ENCODE results near the gene TET1.
"Not testable (repeated sequence)": the region's sequence is repeated elsewhere in the genome, so short reads cannot be mapped to it uniquely, and the experiment has no call there.

The TET1 gene

GRCh38 chr10:68611227-68611626 is 51.1 kb downstream of the TET1 start:
- no peak for TF ChIP-seq CTCF (IDR thresholded peaks at IDR 0.05; ENCODE audit: low read depth, low read length, missing control alignments)
- H3K4me3 ChIP-seq (replicated peaks; ENCODE audit: low read depth, low read length): no peak overlapping the region

GRCh38 chr10:68613974-68614373 is 53.8 kb downstream of the TET1 start:
- not testable (repeated sequence) for H3K4me3 ChIP-seq (replicated peaks; ENCODE audit: low read depth, low read length); DNase-seq (ENCODE audit: extremely low read depth, low read depth)

More at GRCh38 chr10:68611227-68611626, 51.1 kb downstream of the TET1 start:
- no peak for DNase-seq (ENCODE audit: extremely low read depth, low read depth)

- not testable (repeated sequence) for DNase-seq (ENCODE audit: extremely low read depth, low read depth); H3K4me3 ChIP-seq (replicated peaks; ENCODE audit: low read depth, low read length)
Observed at GRCh38 chr10:68617691-68618090, 57.6 kb downstream of the TET1 start.

- DNase-seq (ENCODE audit: extremely low read depth, low read depth): no peak
- no peak for TF ChIP-seq CTCF (IDR thresholded peaks at IDR 0.05; ENCODE audit: low read depth, low read length, missing control alignments)
- no peak overlapping the region for H3K4me3 ChIP-seq (replicated peaks; ENCODE audit: low read depth, low read length)
Observed at GRCh38 chr10:68618234-68618633, 58.1 kb downstream of the TET1 start.

- no peak for TF ChIP-seq CTCF (IDR thresholded peaks at IDR 0.05; ENCODE audit: low read depth, low read length, missing control alignments)
Observed at GRCh38 chr10:68619595-68619994, 59.5 kb downstream of the TET1 start.

GRCh38 chr10:68625316-68625921 is 65.3 kb downstream of the TET1 start:
- H3K4me3 ChIP-seq (replicated peaks; ENCODE audit: low read depth, low read length): no peak overlapping the region
- no peak for DNase-seq (ENCODE audit: extremely low read depth, low read depth)
- no peak for TF ChIP-seq CTCF (IDR thresholded peaks at IDR 0.05; ENCODE audit: low read depth, low read length, missing control alignments)

More at GRCh38 chr10:68619595-68619994, 59.5 kb downstream of the TET1 start:
- H3K4me3 ChIP-seq (replicated peaks; ENCODE audit: low read depth, low read length): no peak overlapping the region
- DNase-seq (ENCODE audit: extremely low read depth, low read depth): no peak

- H3K4me3 ChIP-seq (replicated peaks; ENCODE audit: low read depth, low read length): no peak overlapping the region
- peak; percentile 38 for DNase-seq (ENCODE audit: extremely low read depth, low read depth)
- no peak for TF ChIP-seq CTCF (IDR thresholded peaks at IDR 0.05; ENCODE audit: low read depth, low read length, missing control alignments)
Observed at GRCh38 chr10:68628576-68629127, 68.5 kb downstream of the TET1 start.

- not testable (repeated sequence) for H3K4me3 ChIP-seq (replicated peaks; ENCODE audit: low read depth, low read length); DNase-seq (ENCODE audit: extremely low read depth, low read depth)
Observed at GRCh38 chr10:68632271-68632560, 72.1 kb downstream of the TET1 start.
